Measurements from ENCODE around the gene SORCS3.

GRCh38 chr10:105026566-105026965 is 385.5 kb downstream of the SORCS3 start:
- TF ChIP-seq CTCF (conservative IDR thresholded peaks at IDR 0.05) = no peak
- TF ChIP-seq ZFX (IDR thresholded peaks at IDR 0.05) = no peak

Measured in C4-2B (cell line).